HS-27A (cell line): ENCODE data around the gene ZNF605.
"Not testable (repeated sequence)": the region's sequence is repeated elsewhere in the genome, so short reads cannot be mapped to it uniquely, and the experiment has no call there.

Experiments
- DNase-seq: peaks from one replicate; pipeline ENCODE4 v3.0.0-alpha.2; 2012; ENCODE audit warnings: low read depth, missing footprints

Gene ZNF605

DNA sequence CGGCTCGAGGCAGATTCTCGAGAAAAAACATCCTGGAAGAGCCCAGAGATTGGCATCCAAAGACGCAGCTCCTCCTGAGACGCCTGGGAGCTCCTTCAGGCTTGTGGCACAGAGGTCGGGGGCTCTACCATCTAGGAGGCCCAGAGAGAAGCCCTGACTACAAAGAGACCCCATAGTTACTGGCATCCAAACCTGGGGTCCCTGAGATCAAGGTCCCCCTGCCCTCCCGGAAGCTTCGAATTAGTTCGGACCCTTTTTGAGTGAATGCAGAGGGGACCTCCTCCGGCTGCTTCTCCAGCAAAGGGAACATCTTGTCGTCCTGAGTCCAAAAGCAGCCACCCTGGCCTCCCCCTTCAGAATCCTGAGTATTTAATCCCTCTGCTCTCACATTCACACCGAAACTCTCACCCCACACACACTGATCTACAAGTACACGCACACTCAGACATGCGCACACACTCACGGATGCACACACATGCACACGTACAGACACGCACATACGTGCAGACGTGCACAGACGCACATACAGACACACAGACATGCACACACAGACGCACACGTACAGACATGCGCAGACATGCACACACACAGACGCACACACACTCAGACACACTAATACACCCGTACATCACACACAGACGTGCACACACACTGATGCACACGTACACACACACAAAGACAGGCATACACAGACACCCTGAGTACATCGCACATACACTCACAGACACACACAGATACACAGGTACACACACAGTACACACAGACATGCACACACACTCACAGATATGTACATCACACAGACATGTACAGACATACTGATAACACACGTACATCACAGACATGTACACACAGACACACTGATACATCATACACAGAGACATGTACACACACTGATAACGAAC, 5.9 kb downstream of the ZNF605 start:
- no peak for DNase-seq

DNA sequence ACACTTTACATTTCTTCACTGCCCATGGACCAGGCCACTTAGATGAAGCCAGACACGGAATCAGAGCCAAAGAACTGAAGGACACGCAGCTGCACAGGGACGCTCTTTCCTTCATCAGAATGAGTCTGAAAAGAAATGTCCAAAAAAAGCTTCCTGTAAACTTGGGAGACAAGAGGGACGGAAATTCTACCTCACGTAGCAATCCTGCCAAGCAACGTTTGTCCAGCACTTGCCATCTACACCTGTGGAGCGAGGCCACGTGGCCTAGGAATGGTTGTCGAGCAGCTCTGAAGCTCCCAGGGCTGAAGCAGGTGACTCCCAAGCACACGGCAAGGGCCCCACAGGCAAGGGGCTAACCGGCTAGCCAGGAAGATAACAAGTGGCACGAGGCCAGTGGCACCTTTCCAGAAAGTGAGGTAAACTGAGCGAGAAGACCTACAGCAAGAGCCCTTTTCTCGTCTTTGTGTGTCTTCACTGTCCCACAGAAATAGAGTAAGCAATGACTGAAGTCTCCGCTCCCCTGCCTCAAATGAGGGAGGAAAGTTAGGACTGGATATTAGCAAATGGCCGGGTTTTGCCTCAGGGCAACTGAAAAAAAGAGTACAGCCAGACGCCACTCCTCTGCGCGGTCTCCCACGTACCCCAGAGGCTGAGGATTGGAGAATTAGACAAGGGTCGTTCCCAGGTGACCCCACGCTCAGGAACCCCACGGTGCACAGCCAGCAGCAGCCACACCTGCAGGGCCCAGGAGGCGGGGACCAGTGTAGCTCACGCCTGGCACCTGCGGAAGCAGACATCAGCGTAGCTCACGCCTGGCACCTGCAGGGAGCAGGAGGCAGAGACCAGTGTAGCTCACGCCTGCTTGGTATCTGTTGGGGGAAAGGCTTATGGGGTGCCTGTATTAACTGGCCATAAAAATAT, 7.7 kb downstream of the ZNF605 start:
- DNase-seq: no peak

DNA sequence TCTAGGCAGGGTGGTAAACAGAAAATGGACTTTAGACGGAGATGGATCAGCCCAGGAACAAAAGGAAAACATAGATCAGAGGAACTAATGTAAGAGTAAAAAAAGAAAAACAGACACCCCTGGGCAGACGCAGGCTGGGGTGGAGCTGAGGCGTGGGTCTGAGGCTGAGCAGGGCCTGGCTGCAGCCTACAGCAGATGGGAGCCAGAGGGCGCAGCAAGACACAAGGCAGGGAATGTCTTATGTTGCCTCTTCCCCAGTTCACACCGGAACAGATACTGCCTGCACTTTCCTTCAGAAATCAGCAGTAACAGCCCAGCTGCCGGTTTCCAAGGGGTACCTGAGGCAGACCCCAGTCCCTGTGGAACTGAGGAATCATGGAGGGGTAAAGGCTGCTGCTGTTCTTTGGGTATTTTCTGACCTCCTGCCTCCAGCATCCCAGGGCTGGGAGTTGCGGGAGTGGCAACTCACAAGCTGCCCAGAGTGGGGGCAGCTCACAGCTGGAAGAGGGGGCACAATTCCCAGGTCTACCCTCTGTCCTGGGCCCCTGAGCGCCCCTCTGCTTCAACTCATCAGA, 9.8 kb downstream of the ZNF605 start:
- DNase-seq: no peak

DNA sequence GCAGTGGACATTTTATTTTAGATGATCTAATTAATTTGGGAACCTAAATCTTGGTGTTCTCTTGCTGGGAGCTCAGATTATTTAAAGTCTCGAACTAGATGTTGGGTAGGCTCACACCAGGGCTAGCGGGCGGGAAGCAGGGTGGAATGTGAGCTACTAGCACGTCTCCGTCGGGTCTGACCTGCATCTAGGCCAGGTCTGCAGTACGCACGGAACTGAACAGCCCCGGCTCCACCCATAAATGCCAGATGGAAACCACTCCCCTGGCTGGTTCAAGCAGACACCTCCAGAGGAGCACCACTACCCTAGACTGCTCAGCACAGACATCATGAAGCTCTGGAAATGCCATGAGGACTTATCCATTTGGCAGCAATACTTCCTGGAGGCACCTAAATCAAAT, 10.3 kb downstream of the ZNF605 start:
- no peak for DNase-seq

DNA sequence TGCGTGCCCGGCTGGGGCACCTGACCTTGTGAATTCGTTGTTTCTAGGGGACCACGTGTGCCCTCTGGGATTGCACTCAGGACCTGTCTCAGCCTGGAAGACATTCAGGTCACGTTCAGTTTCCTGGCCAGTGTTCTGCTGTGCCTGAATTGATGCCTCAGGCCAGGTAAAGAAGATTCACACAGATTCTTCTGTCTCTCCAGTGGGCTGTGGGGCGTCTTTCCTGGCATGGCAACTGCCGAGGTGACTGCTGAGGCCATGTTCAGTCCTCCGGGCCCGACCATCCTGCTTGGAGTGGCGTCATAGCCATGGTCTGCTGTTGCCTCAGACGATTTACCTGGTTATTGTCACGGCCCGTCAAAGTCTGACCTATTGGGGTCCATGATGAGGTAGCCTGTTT, 13.5 kb downstream of the ZNF605 start:
- no peak for DNase-seq

DNA sequence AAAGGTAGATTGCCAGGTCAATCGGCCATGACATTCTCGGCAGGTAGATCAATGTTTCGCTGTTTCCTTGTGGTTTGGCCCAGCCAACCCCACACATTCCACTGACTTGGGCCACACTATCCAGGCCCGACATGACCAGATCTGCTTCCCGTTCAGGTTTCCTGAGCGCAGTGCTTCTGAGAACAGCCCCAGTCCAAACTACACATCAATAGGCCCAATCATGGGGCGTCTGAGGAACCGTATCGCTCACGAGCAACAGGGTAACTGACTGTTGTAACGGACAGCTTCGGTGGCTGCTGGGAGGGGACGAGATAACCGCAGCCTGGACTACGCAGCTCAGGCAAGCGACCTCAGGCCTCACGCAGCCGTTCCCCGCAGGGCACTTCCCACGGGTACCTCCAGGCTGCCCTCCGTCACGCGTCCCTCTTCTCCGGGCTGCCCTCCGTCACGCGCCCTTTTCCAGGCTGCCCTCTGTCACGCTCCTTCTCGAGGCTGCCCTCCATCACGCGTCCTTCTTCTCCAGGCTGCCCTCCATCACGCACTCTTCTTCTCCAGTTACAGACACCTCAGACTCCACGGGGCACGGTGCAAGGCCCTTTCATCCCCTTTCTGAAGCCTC, 14.7 kb downstream of the ZNF605 start:
- no peak for DNase-seq

DNA sequence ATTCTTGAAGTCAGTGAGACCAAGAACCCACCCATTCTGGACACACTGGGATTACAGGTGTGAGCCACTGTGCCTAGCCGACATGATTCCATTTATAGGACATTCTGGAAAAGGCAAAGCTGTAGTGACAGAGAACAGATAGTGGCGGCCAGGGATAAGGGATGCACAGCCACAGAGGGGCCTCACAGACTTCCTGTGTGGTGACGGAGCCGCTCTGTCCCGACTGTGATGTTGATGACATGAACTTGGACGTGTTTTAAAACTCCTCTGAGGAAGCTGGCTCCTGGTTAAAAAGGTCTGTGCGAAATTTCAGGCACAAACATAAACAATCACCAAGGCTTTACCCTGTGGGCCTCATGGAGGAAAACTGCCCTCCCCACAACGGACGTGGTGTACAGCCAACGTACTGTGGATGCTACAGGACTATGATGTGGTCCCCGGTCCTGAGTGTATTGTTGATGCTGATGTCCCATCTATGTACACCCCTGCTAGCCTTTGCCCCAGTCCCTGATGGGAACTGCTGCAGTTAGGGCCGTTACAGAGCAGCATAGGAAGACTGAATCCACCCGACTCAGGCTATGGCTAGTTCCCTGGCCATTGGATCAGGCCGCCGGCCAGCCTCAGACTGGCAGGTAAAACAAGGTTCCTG, 15.9 kb downstream of the ZNF605 start:
- no peak for DNase-seq

DNA sequence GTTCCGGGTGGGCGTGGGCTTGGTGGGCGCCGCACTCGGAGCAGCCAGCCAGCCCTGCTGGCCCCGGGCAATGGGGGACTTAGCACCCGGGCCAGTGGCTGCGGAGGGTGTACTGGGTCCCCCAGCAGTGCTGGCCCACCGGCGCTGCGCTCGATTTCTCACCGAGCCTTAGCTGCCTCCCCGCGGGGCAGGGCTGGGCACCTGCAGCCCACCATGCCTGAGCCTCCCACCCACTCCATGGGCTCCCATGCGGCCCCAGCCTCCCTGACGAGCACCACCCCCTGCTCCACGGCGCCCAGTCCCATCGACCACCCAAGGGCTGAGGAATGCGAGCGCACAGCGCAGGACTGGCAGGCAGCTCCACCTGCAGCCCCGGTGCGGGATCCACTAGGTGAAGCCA, 17.3 kb downstream of the ZNF605 start:
- not testable (repeated sequence) for DNase-seq

DNA sequence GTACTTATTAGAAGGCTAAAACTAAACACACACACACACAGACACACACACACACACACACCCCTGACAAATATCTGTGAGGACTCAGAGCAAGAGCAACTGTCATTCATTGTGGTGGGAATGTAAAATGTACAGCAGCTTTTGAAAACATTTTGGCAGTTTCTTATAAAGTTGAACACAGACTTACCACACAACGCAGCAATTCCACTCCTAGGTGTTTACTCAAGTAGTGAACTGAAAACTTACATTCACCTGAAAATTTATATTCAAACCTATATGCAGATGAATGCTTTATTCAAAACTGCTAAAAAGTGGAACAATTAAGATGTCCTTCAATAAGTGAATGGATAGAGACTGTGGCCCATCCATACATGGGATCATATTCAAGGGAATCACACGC, 18.6 kb downstream of the ZNF605 start:
- DNase-seq: no peak

DNA sequence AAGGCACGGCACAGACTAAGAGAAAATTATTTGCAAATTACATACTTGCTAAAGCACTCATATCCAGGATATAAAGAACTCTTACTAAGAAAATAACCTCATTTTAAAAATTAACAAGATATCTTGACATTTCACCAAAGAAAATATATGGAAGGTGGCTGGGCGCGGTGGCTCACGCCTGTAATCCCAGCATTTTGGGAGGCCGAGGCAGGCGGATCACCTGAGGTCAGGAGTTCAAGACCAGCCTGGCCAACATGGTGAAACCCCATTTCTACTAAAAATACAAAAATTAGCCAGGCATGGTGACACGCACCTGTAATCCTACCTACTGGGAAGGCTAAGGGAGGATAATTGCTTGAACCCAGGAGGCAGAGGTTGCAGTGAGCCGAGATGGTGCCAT, 19.2 kb downstream of the ZNF605 start:
- DNase-seq: not testable (repeated sequence)

DNA sequence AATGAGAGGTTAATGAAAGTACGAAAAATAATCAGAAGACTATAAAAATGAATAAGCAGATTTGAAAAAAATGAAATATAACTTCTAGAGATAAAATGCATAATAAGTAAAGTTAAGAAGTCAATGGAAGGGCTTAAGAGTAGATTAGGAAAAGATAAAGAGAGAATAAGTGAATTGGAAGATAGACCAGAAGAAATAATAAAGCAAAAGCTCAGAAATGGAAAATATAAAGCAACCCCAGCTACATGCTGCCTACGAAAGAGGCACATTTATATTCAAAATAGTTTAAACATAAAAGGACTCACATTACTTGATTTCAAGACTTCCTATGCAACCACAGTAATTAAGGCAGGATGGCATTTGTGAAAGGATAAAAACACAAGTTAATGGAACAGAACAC, 19.9 kb downstream of the ZNF605 start:
- no peak for DNase-seq

DNA sequence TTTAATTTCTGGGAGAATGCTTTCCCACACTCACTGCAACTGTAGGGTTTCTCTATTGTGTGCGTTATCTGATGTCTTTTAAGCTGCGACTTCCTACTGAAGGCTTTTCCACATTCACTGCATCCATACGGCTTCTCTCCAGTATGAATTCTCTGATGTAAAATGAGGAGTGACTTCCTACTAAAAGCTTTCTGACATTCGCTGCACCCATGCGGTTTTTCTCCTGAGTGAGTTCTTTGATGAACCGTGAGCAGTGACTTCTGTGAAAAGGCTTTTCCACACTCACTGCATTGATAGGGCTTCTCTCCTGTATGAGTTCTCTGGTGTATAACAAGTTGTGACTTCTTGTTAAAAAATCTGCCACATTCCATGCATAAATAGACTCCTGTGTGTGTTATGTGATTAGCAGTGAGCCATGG, 29.7 kb downstream of the ZNF605 start:
- DNase-seq: no peak

DNA sequence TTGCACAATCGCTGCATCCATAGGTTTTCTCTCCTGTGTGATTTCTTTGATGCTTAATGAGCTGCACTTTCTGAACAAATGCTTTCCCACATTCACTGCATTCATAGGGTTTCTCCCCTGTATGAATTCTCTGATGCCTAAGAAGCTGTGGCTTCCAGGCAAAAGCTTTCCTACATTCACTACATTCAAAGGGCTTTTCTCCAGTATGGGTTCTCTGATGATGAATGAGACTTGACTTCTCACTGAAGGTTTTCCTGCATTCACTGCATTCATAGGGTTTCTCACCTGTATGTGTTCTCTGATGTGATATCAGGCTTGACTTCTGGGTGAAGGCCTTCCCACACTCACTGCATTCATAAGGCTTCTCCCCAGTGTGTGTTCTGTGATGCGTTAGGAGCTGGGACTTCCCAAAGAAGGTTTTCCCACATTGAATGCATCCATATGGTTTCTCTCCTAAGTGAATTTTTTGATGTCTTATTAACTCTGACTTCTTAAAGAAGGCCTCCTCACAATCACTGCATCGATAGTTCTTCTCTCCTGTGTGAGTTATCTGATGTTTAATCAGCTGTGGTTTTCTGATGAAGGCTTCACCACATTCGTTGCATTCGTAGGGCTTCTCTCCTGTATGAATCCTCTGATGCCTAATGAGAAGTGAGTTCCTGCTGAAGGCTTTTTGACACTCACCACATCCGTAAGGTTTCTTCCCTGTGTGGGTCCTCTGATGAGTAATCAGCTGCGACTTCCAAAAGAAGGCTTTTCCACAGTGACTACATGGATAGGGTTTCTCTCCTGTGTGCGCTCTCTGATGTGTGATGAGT, 30.3 kb downstream of the ZNF605 start:
- DNase-seq: no peak

DNA sequence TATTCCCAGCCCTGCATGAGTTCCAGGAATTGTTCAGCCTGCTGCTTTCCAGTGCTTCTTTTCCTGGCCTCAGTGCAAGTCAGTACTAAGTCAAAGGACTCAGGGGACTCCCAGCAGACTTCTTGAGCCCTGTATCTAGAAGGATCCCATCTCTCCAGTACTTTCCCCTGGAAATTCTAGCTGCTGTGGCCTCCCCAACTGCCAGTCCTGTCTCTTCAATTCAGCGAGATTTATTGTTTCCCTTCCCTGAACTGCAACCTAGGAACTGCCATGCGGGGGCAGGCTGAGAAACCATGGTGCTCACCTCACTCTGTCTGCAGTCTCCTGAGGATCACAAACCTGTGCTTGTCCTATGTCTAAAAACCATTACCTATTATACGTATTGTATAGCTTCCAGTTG, 31.8 kb downstream of the ZNF605 start:
- DNase-seq: no peak

DNA sequence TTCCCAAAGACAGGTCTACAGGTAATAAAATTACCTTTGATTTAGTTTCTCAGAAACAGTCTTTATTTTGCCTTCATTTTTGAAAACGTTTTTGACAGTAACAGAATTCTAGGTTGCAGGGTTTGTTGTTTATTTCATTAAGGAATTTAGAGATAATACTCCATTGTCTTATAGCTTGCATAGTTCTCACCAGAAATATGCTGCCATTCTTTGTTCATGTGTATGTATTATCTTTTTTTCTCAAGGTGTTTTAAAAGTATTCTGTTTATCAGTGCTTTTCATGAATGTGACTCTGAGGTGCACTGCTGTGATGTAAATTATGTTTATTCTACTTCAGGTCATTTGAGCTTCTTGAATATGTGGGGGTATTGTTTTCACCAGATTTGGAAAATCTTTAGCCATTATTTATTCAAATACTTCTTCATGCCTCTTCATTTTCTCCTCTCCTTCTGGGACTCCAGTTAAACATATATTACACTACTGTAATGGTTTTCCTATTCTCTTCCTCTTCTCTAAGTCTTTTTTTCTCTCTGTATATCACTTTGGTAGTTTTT, 32.7 kb downstream of the ZNF605 start:
- no peak for DNase-seq

DNA sequence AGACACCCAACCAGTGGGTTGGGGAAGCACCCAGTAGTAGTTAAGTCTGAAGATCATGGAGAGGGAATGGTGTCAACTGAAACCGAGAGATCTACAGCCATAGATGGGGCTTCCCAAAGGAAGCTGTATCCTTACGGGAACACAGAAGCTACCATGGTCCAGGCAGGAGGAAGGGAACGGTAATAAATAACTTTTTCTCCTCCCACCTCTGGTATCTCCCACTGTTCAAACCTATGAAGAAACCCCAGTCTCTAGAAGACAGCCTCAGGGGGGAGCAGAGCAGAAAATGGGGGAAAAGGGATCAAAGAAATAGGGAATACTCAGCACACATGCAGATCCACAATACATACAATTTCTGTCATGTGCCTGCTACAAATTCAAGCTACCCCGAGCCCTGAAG, 33.4 kb downstream of the ZNF605 start:
- no peak for DNase-seq

DNA sequence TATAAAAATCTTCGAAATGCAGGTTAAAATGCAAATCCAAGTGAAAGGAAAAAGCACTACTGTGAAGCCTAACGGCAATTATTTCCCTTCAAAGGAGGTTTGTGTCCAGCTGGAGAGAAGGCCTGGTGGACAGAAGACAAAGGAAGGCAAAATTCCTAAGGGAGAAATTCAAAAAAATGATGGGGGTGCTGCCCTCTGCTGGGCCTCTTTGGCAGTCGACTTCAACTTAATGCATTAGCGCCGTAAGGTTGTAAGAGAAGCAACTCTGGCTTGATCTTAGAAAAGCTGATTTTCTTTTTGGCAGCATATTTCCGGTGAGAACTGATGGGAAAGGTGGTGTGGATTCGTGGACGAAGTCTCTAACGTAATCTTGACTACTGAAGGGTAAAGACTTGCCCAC, 34.4 kb downstream of the ZNF605 start:
- no peak for DNase-seq

DNA sequence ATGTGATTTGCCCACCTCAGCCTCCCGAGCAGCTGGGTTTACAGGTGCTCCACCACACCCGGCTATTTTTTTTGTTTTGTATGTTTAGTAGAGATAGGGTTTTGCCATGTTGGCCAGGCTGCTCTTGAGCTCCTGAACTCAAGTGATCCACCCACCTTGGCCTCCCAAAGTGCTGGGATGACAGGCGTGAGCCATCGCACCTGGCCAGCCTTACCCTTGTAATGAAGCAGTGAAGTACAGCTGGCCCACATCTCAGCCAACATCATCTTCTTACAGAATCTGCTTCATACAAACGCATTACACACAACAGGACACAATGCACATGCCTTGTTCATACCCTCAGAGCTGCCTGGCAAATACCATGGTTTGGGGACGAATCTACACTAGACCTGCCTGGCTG, 37.4 kb downstream of the ZNF605 start:
- no peak for DNase-seq

DNA sequence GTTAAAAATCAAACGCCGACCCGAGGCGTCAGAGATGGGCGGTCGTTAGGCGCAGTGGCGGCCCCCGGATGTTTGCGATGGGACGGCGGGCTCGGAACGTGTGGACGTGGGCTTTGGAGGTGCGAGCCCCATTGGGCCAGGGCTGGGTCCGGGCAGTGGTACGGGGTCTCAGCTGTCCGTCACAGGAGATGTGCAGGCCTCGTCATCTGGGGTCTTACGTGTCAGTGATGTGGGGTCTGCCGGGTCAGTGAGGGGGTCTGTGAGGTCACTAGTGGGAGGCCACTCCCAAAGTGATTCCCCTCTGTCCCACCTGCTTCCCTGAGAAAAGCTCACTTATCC, 47.1 kb downstream of the ZNF605 start:
- no peak for DNase-seq

DNA sequence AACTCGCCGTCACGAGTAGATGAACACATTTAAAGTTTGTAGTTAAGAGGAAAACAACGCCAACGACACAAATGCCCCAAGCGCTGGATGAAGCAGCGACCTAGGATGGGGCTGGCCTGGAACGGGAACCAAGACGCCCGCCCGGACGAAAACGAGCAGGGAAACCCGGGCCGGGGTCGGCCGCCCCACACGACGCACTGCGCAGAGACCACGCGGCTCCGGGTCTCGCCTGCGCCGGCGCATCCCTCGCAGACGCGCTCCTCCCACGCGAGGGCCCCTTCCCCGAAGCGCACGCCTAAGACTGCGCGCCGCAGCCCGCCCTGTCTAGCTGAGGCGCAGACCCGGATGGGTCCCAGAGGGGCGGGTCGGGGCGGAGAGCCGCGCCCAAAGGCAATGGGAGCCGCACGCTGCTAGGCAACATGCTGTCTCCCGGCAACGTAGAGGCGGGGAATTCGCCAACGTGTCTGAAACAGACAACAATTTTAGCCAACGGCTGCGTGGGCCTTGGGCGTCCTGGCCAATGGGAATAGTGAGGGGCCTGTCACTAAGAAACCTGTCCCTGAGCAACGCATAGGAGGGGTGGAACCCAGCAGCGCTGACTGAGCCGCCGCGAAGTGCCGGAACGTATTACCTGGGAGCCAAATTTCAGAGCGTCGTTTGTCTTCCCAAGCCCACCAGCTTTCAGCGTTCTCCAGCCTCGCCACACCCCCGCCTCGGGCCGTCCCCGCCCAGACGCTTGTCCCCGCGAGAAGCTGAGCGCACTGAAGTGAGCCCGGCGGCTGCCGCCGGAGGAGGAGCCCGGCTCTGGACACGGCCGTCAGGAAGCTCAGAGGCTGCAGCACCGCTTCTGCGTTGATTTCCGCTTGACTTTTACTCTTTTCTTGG, 47.7 kb downstream of the ZNF605 start:
- DNase-seq: no peak
